SK-N-SH treated with all-trans-retinoic acid at 6 μM for 48 hours (cell line): ENCODE measurements around the gene DGAT2.

Experiments
- ATAC-seq: fragments of 200-7000 bp; cut with Tn5 transposase; 3 replicates; pipeline ENCODE4 v1.9.1; 2020; ENCODE audit warnings: mild to moderate bottlenecking, moderate library complexity
- BACH2 ChIP-seq: fragments of 250-450 bp; sonication (Bioruptor Pico); IDR thresholded peaks from 2 replicates; pipeline ENCODE4 v1.9.0; 2021; ENCODE audit warnings: mild to moderate bottlenecking, borderline replicate concordance
- CSDC2 ChIP-seq: fragments of 250-450 bp; sonication (Bioruptor Pico); IDR thresholded peaks from 2 replicates; pipeline ENCODE4 v1.5.0; 2020; ENCODE audit warnings: mild to moderate bottlenecking, moderate library complexity
- ESRRG ChIP-seq: fragments of 250-450 bp; sonication (Bioruptor Pico); IDR thresholded peaks from 2 replicates; pipeline ENCODE4 v1.6.1; 2021; ENCODE audit warnings: mild to moderate bottlenecking
- GLIS3 ChIP-seq: fragments of 250-450 bp; sonication (Bioruptor Pico); IDR thresholded peaks from 2 replicates; pipeline ENCODE4 v1.5.0; 2020; ENCODE audit warnings: mild to moderate bottlenecking, moderate library complexity
- ISL1 ChIP-seq: fragments of 250-450 bp; sonication (Bioruptor Pico); IDR thresholded peaks from 2 replicates; pipeline ENCODE4 v2.1.2; 2022; ENCODE audit warnings: mild to moderate bottlenecking, moderate library complexity
- PPARA ChIP-seq: fragments of 250-450 bp; sonication (Bioruptor Pico); IDR thresholded peaks from 2 replicates; pipeline ENCODE4 v1.5.0; 2020; ENCODE audit warnings: mild to moderate bottlenecking, borderline replicate concordance
- RARB ChIP-seq: fragments of 250-450 bp; sonication (Bioruptor Pico); IDR thresholded peaks from 2 replicates; pipeline ENCODE4 v1.8.0; 2021; ENCODE audit warnings: mild to moderate bottlenecking, moderate library complexity
- SNAI2 ChIP-seq: fragments of 250-450 bp; sonication (Bioruptor Pico); IDR thresholded peaks from 2 replicates; pipeline ENCODE4 v1.5.0; 2020; ENCODE audit warnings: mild to moderate bottlenecking, moderate library complexity
- TOX ChIP-seq: fragments of 250-450 bp; sonication (Bioruptor Pico); IDR thresholded peaks from 2 replicates; pipeline ENCODE4 v1.8.0; 2021; ENCODE audit warnings: mild to moderate bottlenecking, moderate library complexity, borderline replicate concordance
- ZC3H10 ChIP-seq: fragments of 250-450 bp; sonication (Bioruptor Pico); IDR thresholded peaks from 2 replicates; pipeline ENCODE4 v1.5.1; 2021; ENCODE audit warnings: mild to moderate bottlenecking, moderate library complexity
- ZFP3 ChIP-seq: fragments of 250-450 bp; sonication (Bioruptor Pico); IDR thresholded peaks from 2 replicates; pipeline ENCODE4 v1.5.0; 2020; ENCODE audit warnings: mild to moderate bottlenecking, moderate library complexity
- ZFP30 ChIP-seq: fragments of 450-650 bp; formaldehyde crosslinking; IDR thresholded peaks from 2 replicates; pipeline ENCODE4 v1.5.0; 2022; ENCODE audit warnings: mild to moderate bottlenecking, moderate library complexity
- ZNF565 ChIP-seq: fragments of 450-650 bp; formaldehyde crosslinking; conservative IDR thresholded peaks from 2 replicates; pipeline ENCODE4 v1.5.0; 2020; ENCODE audit warnings: low read depth, mild to moderate bottlenecking, moderate library complexity
- ZNF70 ChIP-seq: fragments of 450-650 bp; formaldehyde crosslinking; IDR thresholded peaks from 2 replicates; pipeline ENCODE4 v1.5.0; 2020; ENCODE audit warnings: mild to moderate bottlenecking, moderate library complexity
- ZNF8 ChIP-seq: fragments of 450-650 bp; formaldehyde crosslinking; IDR thresholded peaks from 2 replicates; pipeline ENCODE4 v1.5.0; 2020; ENCODE audit warnings: mild to moderate bottlenecking, moderate library complexity
- TF ChIP-seq, protein P1 (sequence below): fragments of 250-450 bp; sonication (Bioruptor Pico); IDR thresholded peaks from 2 replicates; pipeline ENCODE4 v1.5.1; 2021; ENCODE audit warnings: mild to moderate bottlenecking, moderate library complexity
- TF ChIP-seq, protein P2 (sequence below): fragments of 250-450 bp; sonication (Bioruptor Pico); IDR thresholded peaks from 2 replicates; pipeline ENCODE4 v1.8.0; 2021; ENCODE audit warnings: low read depth, mild to moderate bottlenecking, moderate library complexity, borderline replicate concordance
- TF ChIP-seq, protein P3 (sequence below): fragments of 250-450 bp; sonication (Bioruptor Pico); IDR thresholded peaks from 2 replicates; pipeline ENCODE4 v1.5.0; 2020; ENCODE audit warnings: mild to moderate bottlenecking, moderate library complexity
- TF ChIP-seq, protein P4 (sequence below): fragments of 250-450 bp; sonication (Bioruptor Pico); IDR thresholded peaks from 2 replicates; pipeline ENCODE4 v1.8.0; 2020; ENCODE audit warnings: mild to moderate bottlenecking, moderate library complexity, borderline replicate concordance
- TF ChIP-seq, protein P5 (sequence below): fragments of 250-450 bp; sonication (Bioruptor Pico); IDR thresholded peaks from 2 replicates; pipeline ENCODE4 v1.5.1; 2020; ENCODE audit warnings: low read depth, mild to moderate bottlenecking, moderate library complexity

DGAT2 gene

DNA sequence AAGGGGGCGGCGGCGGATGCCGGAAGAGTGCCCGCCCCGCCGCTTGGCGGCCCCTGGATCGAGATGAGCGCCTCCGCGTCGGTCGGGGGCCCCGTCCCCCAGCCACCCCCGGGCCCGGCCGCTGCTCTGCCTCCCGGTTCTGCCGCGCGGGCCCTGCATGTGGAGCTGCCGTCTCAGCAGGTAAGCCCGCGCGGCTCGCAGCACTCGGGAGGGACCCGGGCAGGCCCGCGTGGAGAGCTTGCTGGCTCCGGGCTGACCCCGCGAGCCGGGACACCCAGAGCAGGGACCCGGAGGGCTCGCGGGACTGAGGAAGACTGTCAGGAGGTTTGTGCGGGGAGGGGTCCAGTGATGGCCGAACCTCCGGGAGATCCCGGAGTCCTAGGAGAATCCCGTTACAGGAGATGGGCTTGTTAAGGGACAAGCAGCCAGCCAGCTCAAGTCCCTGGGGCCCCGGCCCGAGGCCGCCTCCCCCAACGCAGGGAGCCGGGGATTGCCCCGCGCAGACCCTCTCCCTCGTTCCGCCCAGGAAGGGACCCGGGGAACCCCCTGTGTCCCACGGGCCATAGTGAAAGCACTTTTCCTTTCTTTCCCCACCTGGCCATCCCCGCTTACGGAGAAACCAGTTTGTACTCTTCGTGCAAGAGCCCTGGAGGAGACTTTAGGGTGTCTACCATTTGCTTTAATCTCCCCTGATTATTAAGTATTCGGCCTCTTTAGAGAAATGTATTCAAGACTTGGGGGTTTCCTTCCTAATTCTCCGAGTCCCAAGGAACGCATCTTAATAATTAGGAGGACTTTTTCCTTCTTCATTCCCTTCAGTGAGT, 47.0 kb downstream of the DGAT2 start:
- TF ChIP-seq TOX (CRISPR knock-in tag) (no peak), PPARA (CRISPR knock-in tag) (no peak), BACH2 (CRISPR knock-in tag) (no peak), SNAI2 (CRISPR knock-in tag) (no peak), ZNF565 (CRISPR knock-in tag) (no peak), ZC3H10 (CRISPR knock-in tag) (no peak), ESRRG (no peak)
- ATAC-seq: peak; percentile 27

DNA sequence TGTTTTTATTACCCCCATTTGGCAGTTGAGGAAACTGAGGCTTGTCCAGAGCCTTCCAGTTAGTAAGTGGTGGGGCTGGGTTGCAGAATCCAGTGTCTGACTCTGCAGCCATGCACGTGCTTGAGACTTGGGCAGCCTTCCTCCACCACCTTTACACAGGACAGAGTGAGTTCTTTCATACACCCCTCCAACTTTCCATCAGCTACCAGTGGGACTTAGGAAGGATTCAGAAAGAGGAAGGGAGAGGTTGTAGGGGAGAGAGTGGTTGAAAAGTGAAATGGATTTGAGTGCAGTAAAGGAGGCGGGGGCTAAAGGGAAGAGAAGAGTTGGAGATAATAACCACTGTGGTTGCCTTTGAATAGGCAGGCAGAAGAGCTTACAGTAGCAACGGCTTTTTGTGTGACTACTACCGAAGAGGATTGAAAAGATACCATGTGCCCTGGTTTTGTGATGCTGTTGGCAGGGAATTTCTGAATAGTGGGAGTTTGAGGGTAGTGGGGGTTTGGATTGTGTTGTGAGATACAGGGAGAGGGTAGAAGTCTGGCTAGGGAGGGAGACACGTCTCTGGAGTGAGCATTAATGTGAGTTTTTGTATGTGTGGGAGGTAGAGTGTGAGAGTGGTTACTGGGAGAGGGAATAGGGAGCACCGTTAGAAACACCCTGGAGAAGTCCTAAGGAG, 48.1 kb downstream of the DGAT2 start:
- TF ChIP-seq ZNF70 (CRISPR knock-in tag) (no peak), ZFP30 (CRISPR knock-in tag) (no peak), ESRRG (no peak), ZNF8 (no peak), CSDC2 (CRISPR knock-in tag) (no peak), PPARA (CRISPR knock-in tag) (no peak), ZNF565 (CRISPR knock-in tag) (no peak), ZFP3 (CRISPR knock-in tag) (no peak), TOX (CRISPR knock-in tag) (no peak), BACH2 (CRISPR knock-in tag) (no peak), ISL1 (CRISPR knock-in tag) (no peak), GLIS3 (CRISPR knock-in tag) (no peak), SNAI2 (CRISPR knock-in tag) (no peak)
- TF ChIP-seq, protein P1, sequence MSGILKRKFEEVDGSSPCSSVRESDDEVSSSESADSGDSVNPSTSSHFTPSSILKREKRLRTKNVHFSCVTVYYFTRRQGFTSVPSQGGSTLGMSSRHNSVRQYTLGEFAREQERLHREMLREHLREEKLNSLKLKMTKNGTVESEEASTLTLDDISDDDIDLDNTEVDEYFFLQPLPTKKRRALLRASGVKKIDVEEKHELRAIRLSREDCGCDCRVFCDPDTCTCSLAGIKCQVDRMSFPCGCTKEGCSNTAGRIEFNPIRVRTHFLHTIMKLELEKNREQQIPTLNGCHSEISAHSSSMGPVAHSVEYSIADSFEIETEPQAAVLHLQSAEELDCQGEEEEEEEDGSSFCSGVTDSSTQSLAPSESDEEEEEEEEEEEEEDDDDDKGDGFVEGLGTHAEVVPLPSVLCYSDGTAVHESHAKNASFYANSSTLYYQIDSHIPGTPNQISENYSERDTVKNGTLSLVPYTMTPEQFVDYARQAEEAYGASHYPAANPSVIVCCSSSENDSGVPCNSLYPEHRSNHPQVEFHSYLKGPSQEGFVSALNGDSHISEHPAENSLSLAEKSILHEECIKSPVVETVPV (CRISPR knock-in tag): no peak
- TF ChIP-seq, protein P2, sequence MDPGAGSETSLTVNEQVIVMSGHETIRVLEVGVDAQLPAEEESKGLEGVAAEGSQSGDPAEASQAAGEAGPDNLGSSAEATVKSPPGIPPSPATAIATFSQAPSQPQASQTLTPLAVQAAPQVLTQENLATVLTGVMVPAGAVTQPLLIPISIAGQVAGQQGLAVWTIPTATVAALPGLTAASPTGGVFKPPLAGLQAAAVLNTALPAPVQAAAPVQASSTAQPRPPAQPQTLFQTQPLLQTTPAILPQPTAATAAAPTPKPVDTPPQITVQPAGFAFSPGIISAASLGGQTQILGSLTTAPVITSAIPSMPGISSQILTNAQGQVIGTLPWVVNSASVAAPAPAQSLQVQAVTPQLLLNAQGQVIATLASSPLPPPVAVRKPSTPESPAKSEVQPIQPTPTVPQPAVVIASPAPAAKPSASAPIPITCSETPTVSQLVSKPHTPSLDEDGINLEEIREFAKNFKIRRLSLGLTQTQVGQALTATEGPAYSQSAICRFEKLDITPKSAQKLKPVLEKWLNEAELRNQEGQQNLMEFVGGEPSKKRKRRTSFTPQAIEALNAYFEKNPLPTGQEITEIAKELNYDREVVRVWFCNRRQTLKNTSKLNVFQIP (CRISPR knock-in tag): no peak
- TF ChIP-seq, protein P3, sequence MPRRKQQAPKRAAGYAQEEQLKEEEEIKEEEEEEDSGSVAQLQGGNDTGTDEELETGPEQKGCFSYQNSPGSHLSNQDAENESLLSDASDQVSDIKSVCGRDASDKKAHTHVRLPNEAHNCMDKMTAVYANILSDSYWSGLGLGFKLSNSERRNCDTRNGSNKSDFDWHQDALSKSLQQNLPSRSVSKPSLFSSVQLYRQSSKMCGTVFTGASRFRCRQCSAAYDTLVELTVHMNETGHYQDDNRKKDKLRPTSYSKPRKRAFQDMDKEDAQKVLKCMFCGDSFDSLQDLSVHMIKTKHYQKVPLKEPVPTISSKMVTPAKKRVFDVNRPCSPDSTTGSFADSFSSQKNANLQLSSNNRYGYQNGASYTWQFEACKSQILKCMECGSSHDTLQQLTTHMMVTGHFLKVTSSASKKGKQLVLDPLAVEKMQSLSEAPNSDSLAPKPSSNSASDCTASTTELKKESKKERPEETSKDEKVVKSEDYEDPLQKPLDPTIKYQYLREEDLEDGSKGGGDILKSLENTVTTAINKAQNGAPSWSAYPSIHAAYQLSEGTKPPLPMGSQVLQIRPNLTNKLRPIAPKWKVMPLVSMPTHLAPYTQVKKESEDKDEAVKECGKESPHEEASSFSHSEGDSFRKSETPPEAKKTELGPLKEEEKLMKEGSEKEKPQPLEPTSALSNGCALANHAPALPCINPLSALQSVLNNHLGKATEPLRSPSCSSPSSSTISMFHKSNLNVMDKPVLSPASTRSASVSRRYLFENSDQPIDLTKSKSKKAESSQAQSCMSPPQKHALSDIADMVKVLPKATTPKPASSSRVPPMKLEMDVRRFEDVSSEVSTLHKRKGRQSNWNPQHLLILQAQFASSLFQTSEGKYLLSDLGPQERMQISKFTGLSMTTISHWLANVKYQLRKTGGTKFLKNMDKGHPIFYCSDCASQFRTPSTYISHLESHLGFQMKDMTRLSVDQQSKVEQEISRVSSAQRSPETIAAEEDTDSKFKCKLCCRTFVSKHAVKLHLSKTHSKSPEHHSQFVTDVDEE: no peak
- TF ChIP-seq, protein P4, sequence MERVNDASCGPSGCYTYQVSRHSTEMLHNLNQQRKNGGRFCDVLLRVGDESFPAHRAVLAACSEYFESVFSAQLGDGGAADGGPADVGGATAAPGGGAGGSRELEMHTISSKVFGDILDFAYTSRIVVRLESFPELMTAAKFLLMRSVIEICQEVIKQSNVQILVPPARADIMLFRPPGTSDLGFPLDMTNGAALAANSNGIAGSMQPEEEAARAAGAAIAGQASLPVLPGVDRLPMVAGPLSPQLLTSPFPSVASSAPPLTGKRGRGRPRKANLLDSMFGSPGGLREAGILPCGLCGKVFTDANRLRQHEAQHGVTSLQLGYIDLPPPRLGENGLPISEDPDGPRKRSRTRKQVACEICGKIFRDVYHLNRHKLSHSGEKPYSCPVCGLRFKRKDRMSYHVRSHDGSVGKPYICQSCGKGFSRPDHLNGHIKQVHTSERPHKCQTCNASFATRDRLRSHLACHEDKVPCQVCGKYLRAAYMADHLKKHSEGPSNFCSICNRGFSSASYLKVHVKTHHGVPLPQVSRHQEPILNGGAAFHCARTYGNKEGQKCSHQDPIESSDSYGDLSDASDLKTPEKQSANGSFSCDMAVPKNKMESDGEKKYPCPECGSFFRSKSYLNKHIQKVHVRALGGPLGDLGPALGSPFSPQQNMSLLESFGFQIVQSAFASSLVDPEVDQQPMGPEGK (CRISPR knock-in tag): no peak
- TF ChIP-seq, protein P5, sequence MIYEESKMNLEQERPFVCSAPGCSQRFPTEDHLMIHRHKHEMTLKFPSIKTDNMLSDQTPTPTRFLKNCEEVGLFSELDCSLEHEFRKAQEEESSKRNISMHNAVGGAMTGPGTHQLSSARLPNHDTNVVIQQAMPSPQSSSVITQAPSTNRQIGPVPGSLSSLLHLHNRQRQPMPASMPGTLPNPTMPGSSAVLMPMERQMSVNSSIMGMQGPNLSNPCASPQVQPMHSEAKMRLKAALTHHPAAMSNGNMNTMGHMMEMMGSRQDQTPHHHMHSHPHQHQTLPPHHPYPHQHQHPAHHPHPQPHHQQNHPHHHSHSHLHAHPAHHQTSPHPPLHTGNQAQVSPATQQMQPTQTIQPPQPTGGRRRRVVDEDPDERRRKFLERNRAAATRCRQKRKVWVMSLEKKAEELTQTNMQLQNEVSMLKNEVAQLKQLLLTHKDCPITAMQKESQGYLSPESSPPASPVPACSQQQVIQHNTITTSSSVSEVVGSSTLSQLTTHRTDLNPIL (CRISPR knock-in tag): no peak
- ATAC-seq: no peak

DNA sequence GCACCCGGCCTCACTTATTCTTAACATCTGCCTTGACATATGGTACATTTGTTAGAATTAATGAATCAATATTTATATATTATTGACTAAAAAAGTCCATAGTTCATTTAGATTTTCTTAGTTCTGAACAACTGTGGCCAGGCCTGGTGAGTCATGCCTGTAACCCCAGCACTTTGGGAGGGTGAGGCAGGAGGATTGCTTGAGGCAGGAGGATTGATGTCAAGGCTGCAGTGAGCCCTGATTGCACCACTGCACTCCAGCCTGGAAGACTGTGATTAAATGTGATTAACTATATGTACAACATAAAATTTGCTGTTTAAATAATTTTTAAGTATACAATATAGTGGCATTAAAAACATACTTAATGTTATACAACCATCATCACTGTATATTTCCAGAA, 52.1 kb downstream of the DGAT2 start:
- ATAC-seq: no peak
- TF ChIP-seq BACH2 (CRISPR knock-in tag) (no peak), ZNF8 (no peak), ZNF565 (CRISPR knock-in tag) (no peak), RARB (CRISPR knock-in tag) (no peak)
- TF ChIP-seq, protein P5 (CRISPR knock-in tag): no peak
